Measurements from ENCODE around the gene PRKN.

Gene PRKN

DNA sequence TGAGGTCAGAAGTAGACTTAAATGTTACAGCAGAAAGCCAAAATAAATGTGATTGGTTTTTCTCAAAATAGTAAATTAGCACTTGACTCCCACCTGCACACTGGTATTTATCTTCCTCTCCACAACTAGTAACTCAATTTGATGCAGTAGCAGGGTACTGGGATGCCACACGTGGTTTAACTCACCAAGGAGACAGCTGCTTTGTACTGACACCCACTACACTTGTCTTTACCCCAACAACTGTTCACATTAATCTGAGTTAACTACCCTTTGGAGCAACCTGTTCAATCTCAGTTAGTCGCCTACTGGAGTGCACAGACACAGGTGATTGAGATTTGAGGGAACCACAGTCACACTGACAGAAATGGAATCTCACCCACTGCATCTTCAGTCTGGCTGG is 242.1 kb downstream of the PRKN start:
- H3K9me3 Mint-ChIP-seq, result peaks cover 9% of the 10 kb centered on the region
- H3K4me3 Mint-ChIP-seq, result no peak overlapping the region
- H3K27ac Mint-ChIP-seq, result no peak overlapping the region
- TF ChIP-seq, protein P1, sequence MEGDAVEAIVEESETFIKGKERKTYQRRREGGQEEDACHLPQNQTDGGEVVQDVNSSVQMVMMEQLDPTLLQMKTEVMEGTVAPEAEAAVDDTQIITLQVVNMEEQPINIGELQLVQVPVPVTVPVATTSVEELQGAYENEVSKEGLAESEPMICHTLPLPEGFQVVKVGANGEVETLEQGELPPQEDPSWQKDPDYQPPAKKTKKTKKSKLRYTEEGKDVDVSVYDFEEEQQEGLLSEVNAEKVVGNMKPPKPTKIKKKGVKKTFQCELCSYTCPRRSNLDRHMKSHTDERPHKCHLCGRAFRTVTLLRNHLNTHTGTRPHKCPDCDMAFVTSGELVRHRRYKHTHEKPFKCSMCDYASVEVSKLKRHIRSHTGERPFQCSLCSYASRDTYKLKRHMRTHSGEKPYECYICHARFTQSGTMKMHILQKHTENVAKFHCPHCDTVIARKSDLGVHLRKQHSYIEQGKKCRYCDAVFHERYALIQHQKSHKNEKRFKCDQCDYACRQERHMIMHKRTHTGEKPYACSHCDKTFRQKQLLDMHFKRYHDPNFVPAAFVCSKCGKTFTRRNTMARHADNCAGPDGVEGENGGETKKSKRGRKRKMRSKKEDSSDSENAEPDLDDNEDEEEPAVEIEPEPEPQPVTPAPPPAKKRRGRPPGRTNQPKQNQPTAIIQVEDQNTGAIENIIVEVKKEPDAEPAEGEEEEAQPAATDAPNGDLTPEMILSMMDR (IDR thresholded peaks at IDR 0.05), result no peak
- H3K4me1 Mint-ChIP-seq, result peaks cover 15% of the 10 kb centered on the region
- no peaks in the 10 kb centered on the region for H3K27me3 Mint-ChIP-seq (ENCODE audit: low read depth, poor library complexity)
- no peak for DNase-seq
- peaks cover 6% of the 10 kb centered on the region for H3K36me3 Mint-ChIP-seq (ENCODE audit: low read depth)

DNA sequence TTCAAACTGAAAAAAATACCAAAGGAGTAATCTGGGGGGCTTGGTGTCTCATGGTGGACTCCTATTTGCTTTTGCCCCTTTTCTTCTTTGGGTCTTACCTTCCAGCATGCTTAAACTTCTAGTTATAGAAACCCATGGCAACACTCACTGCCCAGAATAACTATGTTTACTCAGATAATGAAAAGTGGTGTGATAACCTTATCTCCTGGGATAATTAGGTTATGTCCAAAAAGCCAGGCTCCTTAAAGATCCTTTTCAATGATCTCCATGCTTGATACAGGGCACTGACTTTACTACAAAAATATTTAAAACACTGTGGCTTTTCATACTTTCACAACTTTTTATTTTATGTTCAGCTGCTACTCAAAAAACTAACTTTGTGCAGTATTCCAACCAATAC is 245.6 kb downstream of the PRKN start:
- DNase-seq, result no peak
- H3K4me1 Mint-ChIP-seq, result peaks cover 22% of the 10 kb centered on the region
- no peak overlapping the region for H3K4me3 Mint-ChIP-seq
- no peaks in the 10 kb centered on the region for H3K36me3 Mint-ChIP-seq (ENCODE audit: low read depth)
- H3K27ac Mint-ChIP-seq, result no peak overlapping the region
- peaks cover 2% of the 10 kb centered on the region for H3K27me3 Mint-ChIP-seq (ENCODE audit: low read depth, poor library complexity)
- TF ChIP-seq, protein P1 (IDR thresholded peaks at IDR 0.05), result no peak
- no peaks in the 10 kb centered on the region for H3K9me3 Mint-ChIP-seq

DNA sequence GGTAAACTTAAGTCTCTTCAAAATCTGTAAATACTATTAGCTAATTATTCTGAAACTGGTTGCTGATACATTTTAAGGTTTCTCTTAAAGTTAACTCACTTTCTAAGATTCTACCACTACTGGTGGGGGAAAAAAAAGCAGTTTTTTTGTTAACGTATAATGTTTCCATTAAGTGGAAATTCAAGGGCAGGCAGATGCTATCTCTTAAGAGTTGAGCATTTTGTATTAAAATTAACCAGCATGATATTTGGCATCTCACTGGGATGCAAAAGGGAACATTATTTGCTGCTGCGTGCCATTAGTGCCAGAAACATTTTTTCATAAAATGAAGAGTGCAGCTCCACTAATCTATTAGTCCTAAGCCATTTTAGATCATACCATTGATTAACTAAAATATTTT is 246.2 kb downstream of the PRKN start:
- H3K36me3 Mint-ChIP-seq (ENCODE audit: low read depth), result no peaks in the 10 kb centered on the region
- peaks cover 2% of the 10 kb centered on the region for H3K27me3 Mint-ChIP-seq (ENCODE audit: low read depth, poor library complexity)
- peaks cover 22% of the 10 kb centered on the region for H3K4me1 Mint-ChIP-seq
- no peak overlapping the region for H3K4me3 Mint-ChIP-seq
- H3K27ac Mint-ChIP-seq, result no peak overlapping the region
- no peaks in the 10 kb centered on the region for H3K9me3 Mint-ChIP-seq
- TF ChIP-seq, protein P1 (IDR thresholded peaks at IDR 0.05), result no peak
- no peak for DNase-seq

DNA sequence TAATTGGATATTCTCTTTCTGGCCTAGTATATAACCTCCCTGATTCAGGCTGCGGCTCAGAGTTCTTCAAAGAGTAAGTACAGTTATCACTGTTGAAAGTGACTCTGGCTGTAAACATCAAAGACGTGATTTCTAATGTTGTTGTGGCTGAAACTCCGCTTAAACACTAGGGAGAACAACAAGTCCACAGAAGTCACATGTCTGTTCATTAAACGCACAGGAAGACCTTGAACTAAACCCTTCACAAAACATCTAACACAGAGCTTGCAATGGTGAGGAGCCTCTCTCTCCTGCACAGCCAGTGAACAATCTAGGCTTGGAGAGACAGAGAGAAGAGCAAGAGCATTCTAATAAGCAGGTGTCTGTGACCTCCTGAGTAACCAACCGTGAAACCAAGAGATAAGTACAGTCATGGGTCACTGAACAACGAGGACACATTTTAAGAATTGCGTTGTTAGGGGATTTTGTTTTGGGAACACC is 249.3 kb downstream of the PRKN start:
- no peaks in the 10 kb centered on the region for H3K9me3 Mint-ChIP-seq
- H3K36me3 Mint-ChIP-seq (ENCODE audit: low read depth), result no peaks in the 10 kb centered on the region
- no peak for DNase-seq
- H3K4me1 Mint-ChIP-seq, result peaks cover 17% of the 10 kb centered on the region
- TF ChIP-seq, protein P1 (IDR thresholded peaks at IDR 0.05), result no peak
- peaks cover 5% of the 10 kb centered on the region for H3K27me3 Mint-ChIP-seq (ENCODE audit: low read depth, poor library complexity)
- H3K4me3 Mint-ChIP-seq, result no peak overlapping the region
- H3K27ac Mint-ChIP-seq, result peak overlapping the region; percentile 36

DNA sequence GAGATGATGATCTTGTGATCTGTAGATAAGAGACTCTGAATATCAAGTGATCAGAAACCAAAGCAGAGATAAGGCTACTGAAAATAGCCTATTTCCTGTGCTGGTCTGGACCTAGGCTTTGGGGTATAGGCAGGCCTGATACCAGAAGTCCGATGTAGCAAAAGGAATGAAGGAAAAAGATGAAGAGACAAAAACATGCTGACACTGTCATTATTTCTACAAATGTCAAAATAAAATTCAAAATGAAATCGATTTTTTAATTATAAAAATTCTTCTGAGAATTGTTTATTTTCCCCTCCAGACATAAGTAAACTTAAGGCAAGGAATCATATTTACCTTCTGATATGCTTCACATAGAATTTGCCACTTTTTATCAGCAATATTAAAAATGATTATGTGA is 252.8 kb downstream of the PRKN start:
- no peak for DNase-seq
- Mint-ChIP-seq H3K4me3 (no peak overlapping the region), H3K4me1 (peaks cover 17% of the 10 kb centered on the region), H3K27ac (no peak overlapping the region), H3K27me3 (ENCODE audit: low read depth, poor library complexity) (peaks cover 5% of the 10 kb centered on the region), H3K36me3 (ENCODE audit: low read depth) (no peaks in the 10 kb centered on the region), H3K9me3 (no peaks in the 10 kb centered on the region)
- TF ChIP-seq, protein P1 (IDR thresholded peaks at IDR 0.05), result no peak

DNA sequence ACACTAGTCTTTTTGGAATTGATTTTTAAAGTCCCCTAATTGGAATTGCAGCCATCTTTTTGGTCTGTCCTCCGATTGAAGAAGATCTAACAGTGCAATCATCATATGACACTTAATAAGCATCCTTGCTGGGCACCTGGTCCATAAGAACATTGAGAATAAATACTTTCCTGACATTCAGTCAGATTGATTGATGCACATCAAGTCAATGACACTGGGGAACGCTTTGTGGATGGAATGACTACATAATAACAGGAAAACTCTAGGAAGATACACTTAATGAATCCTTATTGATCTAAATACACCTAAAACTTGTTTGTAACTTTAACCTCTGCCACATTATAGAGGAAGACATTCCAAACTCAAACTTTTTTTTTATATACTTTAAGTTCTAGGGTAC is 255.7 kb downstream of the PRKN start:
- Mint-ChIP-seq H3K4me3 (no peak overlapping the region), H3K27me3 (ENCODE audit: low read depth, poor library complexity) (peaks cover 3% of the 10 kb centered on the region), H3K4me1 (peaks cover 5% of the 10 kb centered on the region), H3K36me3 (ENCODE audit: low read depth) (no peaks in the 10 kb centered on the region), H3K27ac (no peak overlapping the region), H3K9me3 (no peaks in the 10 kb centered on the region)
- DNase-seq, result no peak
- TF ChIP-seq, protein P1 (IDR thresholded peaks at IDR 0.05), result no peak

All from nephron progenitor cell (in vitro differentiated cells).